Activated naive CD8-positive, alpha-beta T cell treated with anti-CD3 and anti-CD28 coated beads, Interleukin-2, amount 50 U/mL, for 24 hours (primary cell): ENCODE results near the gene SRMS.

Source experiments
- ATAC-seq: fragments of 150-1000 bp; cut with Tn5 transposase; one replicate; pipeline ENCODE4 v1.10.0; 2021
- DNase-seq: peaks from one replicate; pipeline ENCODE4 v3.0.0; 2021
- H3K27ac Mint-ChIP-seq: one replicate; pipeline ENCODE4 v1.8.0; 2021; ENCODE audit warnings: mild to moderate bottlenecking, mixed read lengths
- H3K27me3 Mint-ChIP-seq: one replicate; pipeline ENCODE4 v1.8.0; 2021; ENCODE audit warnings: mixed read lengths
- H3K36me3 Mint-ChIP-seq: one replicate; pipeline ENCODE4 v1.8.0; 2021; ENCODE audit warnings: low read depth, mixed read lengths
- H3K4me1 Mint-ChIP-seq: one replicate; pipeline ENCODE4 v1.8.0; 2021; ENCODE audit warnings: mixed read lengths
- H3K4me3 Mint-ChIP-seq: one replicate; pipeline ENCODE4 v1.8.0; 2021; ENCODE audit warnings: mild to moderate bottlenecking, moderate library complexity, mixed read lengths
- H3K9me3 Mint-ChIP-seq: one replicate; pipeline ENCODE4 v1.8.0; 2021; ENCODE audit warnings: mixed read lengths

Gene SRMS

GRCh38 chr20:63534427-63534830 lies 13.1 kb downstream of the SRMS start:
- no peak for ATAC-seq
- DNase-seq: no peak
- no peak overlapping the region for H3K27ac Mint-ChIP-seq

GRCh38 chr20:63533871-63534393 lies 13.6 kb downstream of the SRMS start:
- Mint-ChIP-seq H3K27me3 (no peaks in the 10 kb centered on the region), H3K4me3 (no peak overlapping the region), H3K9me3 (no peaks in the 10 kb centered on the region), H3K27ac (no peak overlapping the region), H3K36me3 (no peaks in the 10 kb centered on the region), H3K4me1 (peaks cover 7% of the 10 kb centered on the region)
- DNase-seq (no peak), ATAC-seq (no peak)

More at GRCh38 chr20:63534427-63534830, 13.1 kb downstream of the SRMS start:
- no peaks in the 10 kb centered on the region for H3K27me3 Mint-ChIP-seq
- H3K4me3 Mint-ChIP-seq: no peak overlapping the region
- peaks cover 7% of the 10 kb centered on the region for H3K4me1 Mint-ChIP-seq
- H3K36me3 Mint-ChIP-seq: no peaks in the 10 kb centered on the region
- no peaks in the 10 kb centered on the region for H3K9me3 Mint-ChIP-seq

GRCh38 chr20:63533388-63533787 lies 14.2 kb downstream of the SRMS start:
- H3K36me3 Mint-ChIP-seq: no peaks in the 10 kb centered on the region
- peaks cover 7% of the 10 kb centered on the region for H3K4me1 Mint-ChIP-seq
- H3K27ac Mint-ChIP-seq: no peak overlapping the region
- no peaks in the 10 kb centered on the region for H3K9me3 Mint-ChIP-seq
- no peaks in the 10 kb centered on the region for H3K27me3 Mint-ChIP-seq
- no peak for ATAC-seq
- DNase-seq: no peak
- no peak overlapping the region for H3K4me3 Mint-ChIP-seq

GRCh38 chr20:63532449-63532971 lies 15.0 kb downstream of the SRMS start:
- DNase-seq (no peak), ATAC-seq (no peak)
- H3K9me3 Mint-ChIP-seq: no peaks in the 10 kb centered on the region
- no peak overlapping the region for H3K27ac Mint-ChIP-seq
- no peak overlapping the region for H3K4me3 Mint-ChIP-seq
- H3K27me3 Mint-ChIP-seq: no peaks in the 10 kb centered on the region
- H3K4me1 Mint-ChIP-seq: peaks cover 7% of the 10 kb centered on the region
- H3K36me3 Mint-ChIP-seq: no peaks in the 10 kb centered on the region

- H3K9me3 Mint-ChIP-seq: no peaks in the 10 kb centered on the region
- H3K4me1 Mint-ChIP-seq: peaks cover 4% of the 10 kb centered on the region
- no peak overlapping the region for H3K4me3 Mint-ChIP-seq
- H3K27ac Mint-ChIP-seq: no peak overlapping the region
- no peak for DNase-seq
- ATAC-seq: no peak
- no peaks in the 10 kb centered on the region for H3K36me3 Mint-ChIP-seq
- no peaks in the 10 kb centered on the region for H3K27me3 Mint-ChIP-seq
These were observed 15.7 kb downstream of the SRMS start for GRCh38 chr20:63531686-63532448.

GRCh38 chr20:63530788-63531160 lies 16.8 kb downstream of the SRMS start:
- Mint-ChIP-seq H3K4me1 (peaks cover 3% of the 10 kb centered on the region), H3K27me3 (no peaks in the 10 kb centered on the region), H3K4me3 (no peak overlapping the region), H3K9me3 (no peaks in the 10 kb centered on the region), H3K27ac (no peak overlapping the region), H3K36me3 (no peaks in the 10 kb centered on the region)
- DNase-seq (no peak), ATAC-seq (no peak)

GRCh38 chr20:63529861-63530787 lies 17.4 kb downstream of the SRMS start:
- ATAC-seq: no peak

GRCh38 chr20:63529180-63529860 lies 18.2 kb downstream of the SRMS start:
- Mint-ChIP-seq H3K9me3 (no peaks in the 10 kb centered on the region), H3K27me3 (no peaks in the 10 kb centered on the region), H3K4me1 (peaks cover 3% of the 10 kb centered on the region), H3K36me3 (peaks cover 2% of the 10 kb centered on the region), H3K4me3 (no peak overlapping the region), H3K27ac (no peak overlapping the region)
- no peak for ATAC-seq
- no peak for DNase-seq

More at GRCh38 chr20:63529861-63530787, 17.4 kb downstream of the SRMS start:
- Mint-ChIP-seq H3K27ac (no peak overlapping the region), H3K4me1 (peaks cover 3% of the 10 kb centered on the region), H3K36me3 (no peaks in the 10 kb centered on the region), H3K9me3 (no peaks in the 10 kb centered on the region), H3K27me3 (no peaks in the 10 kb centered on the region), H3K4me3 (no peak overlapping the region)
- no peak for DNase-seq

- no peak for DNase-seq
- no peak for ATAC-seq
- no peak overlapping the region for H3K4me3 Mint-ChIP-seq
- no peaks in the 10 kb centered on the region for H3K9me3 Mint-ChIP-seq
- H3K36me3 Mint-ChIP-seq: peaks cover 19% of the 10 kb centered on the region
- H3K27me3 Mint-ChIP-seq: no peaks in the 10 kb centered on the region
- H3K27ac Mint-ChIP-seq: no peak overlapping the region
- H3K4me1 Mint-ChIP-seq: peaks cover 7% of the 10 kb centered on the region
These were observed 20.4 kb downstream of the SRMS start for GRCh38 chr20:63527184-63527583.

- Mint-ChIP-seq H3K4me1 (peaks cover 9% of the 10 kb centered on the region), H3K4me3 (no peak overlapping the region), H3K27me3 (no peaks in the 10 kb centered on the region), H3K36me3 (peaks cover 20% of the 10 kb centered on the region), H3K27ac (no peak overlapping the region), H3K9me3 (no peaks in the 10 kb centered on the region)
- no peak for DNase-seq
- no peak for ATAC-seq
These were observed 21.6 kb downstream of the SRMS start for GRCh38 chr20:63525971-63526370.

GRCh38 chr20:63525185-63525584 lies 22.4 kb downstream of the SRMS start:
- ATAC-seq: no peak

GRCh38 chr20:63522981-63523611 lies 24.5 kb downstream of the SRMS start:
- no peaks in the 10 kb centered on the region for H3K27me3 Mint-ChIP-seq
- no peak for DNase-seq
- H3K9me3 Mint-ChIP-seq: no peaks in the 10 kb centered on the region
- no peak overlapping the region for H3K4me3 Mint-ChIP-seq
- H3K27ac Mint-ChIP-seq: no peak overlapping the region
- peaks cover 20% of the 10 kb centered on the region for H3K36me3 Mint-ChIP-seq
- H3K4me1 Mint-ChIP-seq: peaks cover 9% of the 10 kb centered on the region
- ATAC-seq: no peak

More at GRCh38 chr20:63525185-63525584, 22.4 kb downstream of the SRMS start:
- H3K4me3 Mint-ChIP-seq: no peak overlapping the region
- H3K27ac Mint-ChIP-seq: no peak overlapping the region
- H3K36me3 Mint-ChIP-seq: peaks cover 20% of the 10 kb centered on the region
- H3K4me1 Mint-ChIP-seq: peaks cover 9% of the 10 kb centered on the region
- no peaks in the 10 kb centered on the region for H3K27me3 Mint-ChIP-seq
- DNase-seq: no peak
- no peaks in the 10 kb centered on the region for H3K9me3 Mint-ChIP-seq

- no peak for DNase-seq
- H3K36me3 Mint-ChIP-seq: peaks cover 20% of the 10 kb centered on the region
- H3K4me3 Mint-ChIP-seq: peak overlapping the region; percentile 51
- peaks cover 6% of the 10 kb centered on the region for H3K4me1 Mint-ChIP-seq
- no peaks in the 10 kb centered on the region for H3K9me3 Mint-ChIP-seq
- ATAC-seq: no peak
- no peak overlapping the region for H3K27ac Mint-ChIP-seq
- no peaks in the 10 kb centered on the region for H3K27me3 Mint-ChIP-seq
These were observed 25.3 kb downstream of the SRMS start for GRCh38 chr20:63522091-63522868.
